BLaER1 treated with 17β-estradiol and CSF1 and Interleukin-3, amounts not matched to agents 10 nM and 100 nM (cell line): ENCODE results near the gene NR3C2.

Experiments
- H3K27ac ChIP-seq, 11 experiments: shearing (Covaris generic); formaldehyde crosslinking; 2 replicates each; pipeline ENCODE4 v1.8.1; 2022
- H3K27me3 ChIP-seq, 11 experiments: shearing (Covaris generic); formaldehyde crosslinking; 2 replicates each; pipeline ENCODE4 v1.8.1; 2022
- H3K36me3 ChIP-seq, 11 experiments: shearing (Covaris generic); formaldehyde crosslinking; 2 replicates each; pipeline ENCODE4 v1.8.1; 2022
- H3K4me1 ChIP-seq, 10 experiments: shearing (Covaris generic); formaldehyde crosslinking; 2 replicates each; pipeline ENCODE4 v1.8.1; 2022
- H3K4me2 ChIP-seq, 11 experiments: shearing (Covaris generic); formaldehyde crosslinking; 2 replicates each; pipeline ENCODE4 v1.8.1; 2022
- H3K4me3 ChIP-seq, 10 experiments: shearing (Covaris generic); formaldehyde crosslinking; 2 replicates each; pipeline ENCODE4 v1.8.1; 2022
- H3K9ac ChIP-seq, 11 experiments: shearing (Covaris generic); formaldehyde crosslinking; 2 replicates each; pipeline ENCODE4 v1.8.1; 2022
- H3K9me3 ChIP-seq, 11 experiments: shearing (Covaris generic); formaldehyde crosslinking; replicated peaks in 1 of 11; 2 replicates each; pipeline ENCODE4 v1.8.1; 2022
- H4K20me1 ChIP-seq, 11 experiments: shearing (Covaris generic); formaldehyde crosslinking; 2 replicates each; pipeline ENCODE4 v1.8.1; 2022
- Cebpa-rat ChIP-seq, 11 experiments: shearing (Covaris generic); IDR thresholded peaks; 2 replicates each; pipeline ENCODE4 v1.8.1; 2022

Gene NR3C2

GRCh38 chr4:148364525-148364924 lies 77.7 kb downstream of the NR3C2 start:
- Histone ChIP-seq H4K20me1 (no peaks in the 10 kb centered on the region), H3K9ac (no peak overlapping the region)

GRCh38 chr4:148359769-148360168 lies 82.4 kb downstream of the NR3C2 start:
- Histone ChIP-seq H3K4me3 (no peak overlapping the region), H3K4me2 (no peak overlapping the region), H3K4me1 (no peaks in the 10 kb centered on the region), H3K27ac (no peak overlapping the region), H3K27me3 (no peaks in the 10 kb centered on the region), H3K36me3 (no peaks in the 10 kb centered on the region), H3K9me3 (no peaks in the 10 kb centered on the region), H3K9ac (no peak overlapping the region), H4K20me1 (no peaks in the 10 kb centered on the region)
- TF ChIP-seq Cebpa-rat (IDR thresholded peaks at IDR 0.05) = no peak

More at GRCh38 chr4:148364525-148364924, 77.7 kb downstream of the NR3C2 start:
- no peak overlapping the region for H3K4me3 ChIP-seq
- no peaks in the 10 kb centered on the region for H3K9me3 ChIP-seq
- H3K4me1 ChIP-seq = peaks cover 0 to 11% (median 4%) of the 10 kb centered on the region in 10 experiments; a peak in 12 of 20 replicates
- TF ChIP-seq Cebpa-rat (IDR thresholded peaks at IDR 0.05) = no peak
- no peak overlapping the region for H3K27ac ChIP-seq
- H3K36me3 ChIP-seq = no peaks in the 10 kb centered on the region
- H3K4me2 ChIP-seq = no peak overlapping the region
- H3K27me3 ChIP-seq = no peaks in the 10 kb centered on the region

DNA sequence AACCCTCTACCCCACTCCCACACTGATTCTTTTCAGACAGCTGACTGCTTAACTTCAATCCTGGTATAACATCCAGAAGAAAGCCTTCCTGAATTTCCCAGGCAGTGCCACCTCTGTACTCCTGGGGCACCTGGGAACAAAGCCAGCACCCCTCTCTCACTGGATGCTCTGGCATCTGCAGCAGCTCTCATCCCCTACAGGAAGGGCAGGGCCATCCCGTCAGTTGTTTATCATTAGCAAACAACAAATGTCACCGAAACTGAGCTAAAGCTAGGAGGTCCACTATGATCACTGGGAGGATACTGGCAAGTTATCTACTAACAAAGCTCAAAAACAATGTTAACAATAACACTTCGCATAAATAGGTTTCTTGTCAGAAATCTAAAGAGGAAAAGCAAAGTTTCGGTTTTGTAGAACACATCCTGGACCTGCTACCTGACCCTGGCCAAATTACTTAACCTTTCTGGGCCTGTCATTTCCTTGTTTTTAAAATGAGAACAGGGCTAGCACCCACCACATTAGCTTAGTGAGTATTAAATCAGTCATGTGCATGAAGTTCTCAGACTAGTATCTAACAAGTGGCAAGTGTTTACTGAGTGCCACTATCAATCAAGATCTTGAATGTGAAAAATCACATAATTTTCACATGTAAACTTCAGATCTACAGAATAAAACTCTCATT lies 86.6 kb downstream of the NR3C2 start:
- H3K9me3 ChIP-seq = no peaks in the 10 kb centered on the region
- H3K36me3 ChIP-seq = no peaks in the 10 kb centered on the region
- H3K4me2 ChIP-seq = no peak overlapping the region
- H3K27me3 ChIP-seq = no peaks in the 10 kb centered on the region
- H3K9ac ChIP-seq = no peak overlapping the region
- no peaks in the 10 kb centered on the region for H4K20me1 ChIP-seq
- no peak overlapping the region for H3K27ac ChIP-seq
- no peak for TF ChIP-seq Cebpa-rat (IDR thresholded peaks at IDR 0.05)
- H3K4me3 ChIP-seq = no peak overlapping the region
- no peaks in the 10 kb centered on the region for H3K4me1 ChIP-seq

DNA sequence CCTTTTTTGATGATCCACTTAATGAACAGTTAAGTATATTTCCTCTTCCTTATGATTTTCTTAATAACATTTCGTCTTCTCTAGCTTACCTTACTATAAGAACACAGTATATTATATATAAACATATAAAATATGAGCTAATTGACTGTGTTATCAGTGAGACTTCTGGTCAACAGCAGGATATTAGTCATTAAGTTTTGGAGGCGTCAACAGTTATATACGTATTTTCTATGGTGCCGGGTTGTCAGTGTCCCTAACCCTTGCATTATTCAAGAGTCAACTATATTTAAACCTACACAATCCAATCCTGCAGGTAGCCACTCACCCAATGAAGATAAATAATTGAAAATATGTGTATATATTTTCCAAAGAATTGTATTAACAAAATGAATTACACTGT lies 88.0 kb downstream of the NR3C2 start:
- Histone ChIP-seq H3K27me3 (no peaks in the 10 kb centered on the region), H4K20me1 (no peaks in the 10 kb centered on the region), H3K4me1 (no peaks in the 10 kb centered on the region), H3K9me3 (no peaks in the 10 kb centered on the region), H3K9ac (no peak overlapping the region), H3K27ac (no peak overlapping the region), H3K36me3 (no peaks in the 10 kb centered on the region), H3K4me3 (no peak overlapping the region), H3K4me2 (no peak overlapping the region)
- no peak for TF ChIP-seq Cebpa-rat (IDR thresholded peaks at IDR 0.05)

DNA sequence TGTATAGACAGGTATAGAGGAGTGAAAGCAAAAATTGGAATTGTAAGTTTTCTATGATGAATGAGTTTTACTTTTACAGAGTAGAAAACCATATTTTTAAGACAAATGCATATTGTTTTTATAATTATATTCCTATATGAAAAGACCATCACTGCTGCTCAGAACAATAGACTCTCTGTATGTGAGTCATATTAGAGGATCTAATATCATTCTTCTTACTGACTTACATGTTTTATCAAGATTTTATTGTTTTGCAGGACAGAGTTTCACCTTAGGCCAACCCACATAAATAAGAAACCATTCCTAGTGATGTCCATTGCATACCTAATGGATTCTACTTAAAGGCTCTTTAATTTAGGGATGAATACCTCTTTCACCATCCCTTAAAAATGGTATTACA lies 88.6 kb downstream of the NR3C2 start:
- Histone ChIP-seq H3K9ac (no peak overlapping the region), H3K4me2 (no peak overlapping the region), H3K9me3 (no peaks in the 10 kb centered on the region), H3K27ac (no peak overlapping the region), H4K20me1 (no peaks in the 10 kb centered on the region), H3K4me1 (no peaks in the 10 kb centered on the region), H3K27me3 (no peaks in the 10 kb centered on the region), H3K4me3 (no peak overlapping the region), H3K36me3 (no peaks in the 10 kb centered on the region)
- no peak for TF ChIP-seq Cebpa-rat (IDR thresholded peaks at IDR 0.05)

DNA sequence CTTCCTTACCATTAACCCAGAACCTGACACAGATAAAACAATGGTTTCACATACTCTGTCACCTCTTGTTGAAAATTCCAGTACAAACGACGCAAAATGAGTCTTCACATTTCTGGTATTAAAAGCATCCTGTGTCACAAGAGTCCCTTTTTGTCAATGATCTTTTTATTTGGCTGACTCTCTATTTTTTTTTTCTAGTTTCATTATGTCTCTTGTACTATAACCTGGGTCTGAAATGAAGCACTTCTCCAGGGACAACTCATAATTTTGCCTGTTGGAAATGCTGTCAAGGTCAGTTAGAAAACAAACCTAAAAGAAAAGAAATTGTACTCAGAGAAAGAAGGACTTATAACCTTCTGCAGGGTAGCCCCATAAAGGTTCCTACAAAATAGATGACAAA lies 93.1 kb downstream of the NR3C2 start:
- H3K27ac ChIP-seq = no peak overlapping the region
- no peaks in the 10 kb centered on the region for H4K20me1 ChIP-seq
- H3K36me3 ChIP-seq = no peaks in the 10 kb centered on the region
- no peak for TF ChIP-seq Cebpa-rat (IDR thresholded peaks at IDR 0.05)
- no peak overlapping the region for H3K9ac ChIP-seq
- H3K4me2 ChIP-seq = no peak overlapping the region
- no peaks in the 10 kb centered on the region for H3K9me3 ChIP-seq
- no peak overlapping the region for H3K4me3 ChIP-seq
- H3K4me1 ChIP-seq = no peaks in the 10 kb centered on the region
- H3K27me3 ChIP-seq = no peaks in the 10 kb centered on the region

DNA sequence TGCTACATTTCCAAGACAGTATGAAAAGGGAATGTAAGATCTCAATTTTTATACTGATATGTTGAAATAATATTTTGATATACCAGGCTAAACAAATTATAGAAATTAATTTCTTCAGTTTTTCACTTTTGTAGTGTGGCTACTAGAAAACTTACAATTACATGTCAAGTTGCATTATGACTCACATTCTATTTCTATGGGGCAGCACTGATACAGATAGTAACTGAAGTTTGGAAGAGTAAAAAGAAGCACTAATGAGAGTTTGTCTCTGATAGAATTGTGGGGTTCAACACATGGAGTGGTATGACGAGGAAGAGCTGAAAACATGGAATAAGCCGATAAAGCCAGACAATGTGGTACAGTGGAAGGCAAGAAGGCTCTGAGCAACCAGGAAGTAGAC lies 95.6 kb downstream of the NR3C2 start:
- no peak overlapping the region for H3K9ac ChIP-seq
- H3K4me3 ChIP-seq = no peak overlapping the region
- TF ChIP-seq Cebpa-rat (IDR thresholded peaks at IDR 0.05) = no peak
- H3K36me3 ChIP-seq = no peaks in the 10 kb centered on the region
- no peaks in the 10 kb centered on the region for H3K27me3 ChIP-seq
- no peaks in the 10 kb centered on the region for H3K4me1 ChIP-seq
- H3K27ac ChIP-seq = no peak overlapping the region
- no peaks in the 10 kb centered on the region for H3K9me3 ChIP-seq
- H3K4me2 ChIP-seq = no peak overlapping the region
- H4K20me1 ChIP-seq = no peaks in the 10 kb centered on the region

DNA sequence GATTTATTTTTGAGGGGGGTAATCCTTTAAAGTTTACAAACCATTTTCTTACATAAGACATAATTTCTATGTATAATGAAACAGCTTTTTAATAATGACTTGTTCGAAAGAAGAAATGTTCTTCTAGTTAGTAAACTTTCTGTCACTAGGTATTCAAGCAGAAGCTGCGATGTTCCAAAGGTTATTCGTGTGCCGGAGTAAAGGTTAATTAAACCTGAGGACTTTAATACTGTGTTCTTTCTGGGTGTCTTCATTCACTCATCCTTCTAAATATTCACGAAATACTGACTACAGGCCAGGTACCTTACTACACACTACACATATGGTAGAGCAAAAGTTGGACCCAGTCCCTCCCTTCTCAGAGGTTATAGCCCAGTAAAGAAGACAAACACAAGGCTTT lies 96.7 kb downstream of the NR3C2 start:
- H3K9ac ChIP-seq = no peak overlapping the region
- H4K20me1 ChIP-seq = no peaks in the 10 kb centered on the region
- no peaks in the 10 kb centered on the region for H3K36me3 ChIP-seq

DNA sequence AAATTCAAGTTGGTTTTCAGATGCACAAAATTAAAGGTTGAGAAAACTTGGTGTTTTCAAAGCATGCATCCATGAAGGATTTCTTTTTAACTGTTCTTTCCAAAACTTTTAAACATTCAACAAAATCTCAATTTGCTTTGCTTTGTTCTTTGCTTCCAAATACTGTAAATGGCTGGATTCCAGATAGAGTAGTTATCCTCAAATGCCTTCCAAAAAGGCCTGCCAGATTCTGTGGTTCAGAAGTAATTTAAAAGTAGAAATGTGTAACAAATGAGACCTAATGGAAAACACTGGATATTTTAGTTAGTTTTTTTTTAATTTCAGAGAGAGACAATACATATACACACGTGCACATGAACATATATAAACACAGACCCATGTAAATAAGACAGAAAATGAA lies 97.3 kb downstream of the NR3C2 start:
- Histone ChIP-seq H3K4me3 (no peak overlapping the region), H3K9ac (no peak overlapping the region), H3K4me1 (no peaks in the 10 kb centered on the region), H3K27me3 (no peaks in the 10 kb centered on the region), H4K20me1 (no peaks in the 10 kb centered on the region), H3K27ac (no peak overlapping the region), H3K36me3 (no peaks in the 10 kb centered on the region), H3K9me3 (no peaks in the 10 kb centered on the region), H3K4me2 (no peak overlapping the region)
- no peak for TF ChIP-seq Cebpa-rat (IDR thresholded peaks at IDR 0.05)

More for the DNA sequence above, 96.7 kb downstream of the NR3C2 start:
- no peak for TF ChIP-seq Cebpa-rat (IDR thresholded peaks at IDR 0.05)
- H3K27me3 ChIP-seq = no peaks in the 10 kb centered on the region
- H3K4me2 ChIP-seq = no peak overlapping the region
- H3K9me3 ChIP-seq = no peaks in the 10 kb centered on the region
- no peak overlapping the region for H3K4me3 ChIP-seq
- no peaks in the 10 kb centered on the region for H3K4me1 ChIP-seq
- H3K27ac ChIP-seq = no peak overlapping the region

DNA sequence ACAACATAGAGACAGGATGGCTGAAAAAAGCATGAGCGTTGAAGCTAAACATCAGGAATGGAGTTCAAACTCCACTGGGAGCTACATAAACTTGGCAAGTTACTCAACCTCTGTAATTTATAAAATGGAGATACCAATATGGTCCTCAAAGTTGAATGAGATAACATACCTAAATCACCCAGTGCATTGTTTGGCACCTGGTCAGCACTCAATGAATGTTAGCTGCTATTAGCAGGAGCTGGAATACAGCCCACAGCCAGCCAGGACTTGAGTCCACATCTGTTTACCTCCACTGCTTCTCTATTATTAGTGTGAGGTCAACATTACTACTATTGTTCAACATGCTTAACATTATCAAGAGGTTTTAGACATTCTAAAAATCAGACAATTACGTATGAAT lies 97.9 kb downstream of the NR3C2 start:
- H4K20me1 ChIP-seq = no peaks in the 10 kb centered on the region
- H3K27ac ChIP-seq = no peak overlapping the region
- no peaks in the 10 kb centered on the region for H3K9me3 ChIP-seq
- no peaks in the 10 kb centered on the region for H3K4me1 ChIP-seq
- TF ChIP-seq Cebpa-rat (IDR thresholded peaks at IDR 0.05) = no peak
- no peaks in the 10 kb centered on the region for H3K36me3 ChIP-seq
- H3K27me3 ChIP-seq = no peaks in the 10 kb centered on the region
- H3K4me2 ChIP-seq = no peak overlapping the region
- H3K4me3 ChIP-seq = no peak overlapping the region
- H3K9ac ChIP-seq = no peak overlapping the region
